ENCODE results near the gene VPS4A. TPM values are rescaled to one million over a fixed set of nuclear protein-coding genes. Genes with fewer than 3 reads are reported as not detected.

Gene VPS4A
- total and polyA plus RNA-seq, 10 of the 15 experiments (the other 5 are each of a cell fraction or from before 2014, with no cell fraction given): 5.2 to 36.3 (median 21.4) TPM

DNA sequence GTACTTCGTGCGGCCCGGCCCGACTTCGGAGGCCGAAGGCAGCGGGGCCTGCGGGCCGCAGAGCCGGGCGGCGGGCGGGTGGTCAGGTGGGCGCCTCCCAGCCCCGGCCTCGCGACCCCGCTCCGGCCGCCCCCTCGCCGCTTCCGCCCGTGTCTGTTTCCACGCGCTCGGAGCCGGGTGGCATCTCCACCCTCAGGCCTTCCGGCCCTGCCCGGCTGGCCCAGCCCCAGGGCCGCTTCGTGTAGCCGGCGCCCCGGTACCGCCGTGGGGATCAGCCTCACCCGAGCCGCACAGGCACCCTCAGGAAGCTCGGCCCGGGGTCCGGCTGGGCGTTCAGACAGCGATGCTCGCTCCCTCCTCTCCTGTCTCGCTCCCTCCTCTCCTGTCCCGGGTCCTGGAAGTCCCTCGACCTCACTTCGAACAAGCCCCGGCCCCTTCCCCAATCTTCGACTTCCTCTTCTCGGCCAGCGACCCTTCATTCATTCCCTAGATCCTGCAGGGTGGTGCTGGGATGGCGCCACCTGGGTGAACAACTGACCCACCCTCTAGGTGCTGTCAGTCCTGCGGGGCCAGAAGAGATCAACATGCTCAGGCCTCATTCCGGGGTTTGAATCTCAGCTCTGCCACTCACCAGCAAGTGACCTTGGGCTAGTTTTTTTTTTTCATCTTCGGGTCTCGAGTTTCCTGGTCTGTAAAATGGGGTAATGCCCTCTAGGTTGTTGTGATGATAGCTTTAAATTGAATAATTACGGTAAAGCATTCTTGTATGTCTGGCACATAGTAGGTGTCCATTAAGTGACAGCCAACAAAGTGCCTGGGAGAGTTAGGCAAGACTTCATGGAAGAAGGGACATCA, 610 bp downstream of the VPS4A start (continued):
- TF ChIP-seq, protein P1, sequence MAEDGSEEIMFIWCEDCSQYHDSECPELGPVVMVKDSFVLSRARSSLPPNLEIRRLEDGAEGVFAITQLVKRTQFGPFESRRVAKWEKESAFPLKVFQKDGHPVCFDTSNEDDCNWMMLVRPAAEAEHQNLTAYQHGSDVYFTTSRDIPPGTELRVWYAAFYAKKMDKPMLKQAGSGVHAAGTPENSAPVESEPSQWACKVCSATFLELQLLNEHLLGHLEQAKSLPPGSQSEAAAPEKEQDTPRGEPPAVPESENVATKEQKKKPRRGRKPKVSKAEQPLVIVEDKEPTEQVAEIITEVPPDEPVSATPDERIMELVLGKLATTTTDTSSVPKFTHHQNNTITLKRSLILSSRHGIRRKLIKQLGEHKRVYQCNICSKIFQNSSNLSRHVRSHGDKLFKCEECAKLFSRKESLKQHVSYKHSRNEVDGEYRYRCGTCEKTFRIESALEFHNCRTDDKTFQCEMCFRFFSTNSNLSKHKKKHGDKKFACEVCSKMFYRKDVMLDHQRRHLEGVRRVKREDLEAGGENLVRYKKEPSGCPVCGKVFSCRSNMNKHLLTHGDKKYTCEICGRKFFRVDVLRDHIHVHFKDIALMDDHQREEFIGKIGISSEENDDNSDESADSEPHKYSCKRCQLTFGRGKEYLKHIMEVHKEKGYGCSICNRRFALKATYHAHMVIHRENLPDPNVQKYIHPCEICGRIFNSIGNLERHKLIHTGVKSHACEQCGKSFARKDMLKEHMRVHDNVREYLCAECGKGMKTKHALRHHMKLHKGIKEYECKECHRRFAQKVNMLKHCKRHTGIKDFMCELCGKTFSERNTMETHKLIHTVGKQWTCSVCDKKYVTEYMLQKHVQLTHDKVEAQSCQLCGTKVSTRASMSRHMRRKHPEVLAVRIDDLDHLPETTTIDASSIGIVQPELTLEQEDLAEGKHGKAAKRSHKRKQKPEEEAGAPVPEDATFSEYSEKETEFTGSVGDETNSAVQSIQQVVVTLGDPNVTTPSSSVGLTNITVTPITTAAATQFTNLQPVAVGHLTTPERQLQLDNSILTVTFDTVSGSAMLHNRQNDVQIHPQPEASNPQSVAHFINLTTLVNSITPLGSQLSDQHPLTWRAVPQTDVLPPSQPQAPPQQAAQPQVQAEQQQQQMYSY (CRISPR knock-in tag; IDR thresholded peaks at IDR 0.05): no peak
- TF ChIP-seq TBL1XR1 (IDR thresholded peaks at IDR 0.05; ENCODE audit: low read depth, low read length) (no peak), HDAC6 (IDR thresholded peaks at IDR 0.05; ENCODE audit: unreplicated experiment) (no peak), STAT1 (conservative IDR thresholded peaks at IDR 0.05) (no peak), TCF7 (IDR thresholded peaks at IDR 0.05; ENCODE audit: borderline replicate concordance) (no peak), POLR2A (IDR thresholded peaks at IDR 0.05; ENCODE audit: low read depth, low read length) (no peak), SUPT20H (IDR thresholded peaks at IDR 0.05; ENCODE audit: borderline replicate concordance, control insufficient read depth, low read depth, low read length) (no peak), SUZ12 (IDR thresholded peaks at IDR 0.05; ENCODE audit: unreplicated experiment) (no peak)
- TF ChIP-seq, protein P2, sequence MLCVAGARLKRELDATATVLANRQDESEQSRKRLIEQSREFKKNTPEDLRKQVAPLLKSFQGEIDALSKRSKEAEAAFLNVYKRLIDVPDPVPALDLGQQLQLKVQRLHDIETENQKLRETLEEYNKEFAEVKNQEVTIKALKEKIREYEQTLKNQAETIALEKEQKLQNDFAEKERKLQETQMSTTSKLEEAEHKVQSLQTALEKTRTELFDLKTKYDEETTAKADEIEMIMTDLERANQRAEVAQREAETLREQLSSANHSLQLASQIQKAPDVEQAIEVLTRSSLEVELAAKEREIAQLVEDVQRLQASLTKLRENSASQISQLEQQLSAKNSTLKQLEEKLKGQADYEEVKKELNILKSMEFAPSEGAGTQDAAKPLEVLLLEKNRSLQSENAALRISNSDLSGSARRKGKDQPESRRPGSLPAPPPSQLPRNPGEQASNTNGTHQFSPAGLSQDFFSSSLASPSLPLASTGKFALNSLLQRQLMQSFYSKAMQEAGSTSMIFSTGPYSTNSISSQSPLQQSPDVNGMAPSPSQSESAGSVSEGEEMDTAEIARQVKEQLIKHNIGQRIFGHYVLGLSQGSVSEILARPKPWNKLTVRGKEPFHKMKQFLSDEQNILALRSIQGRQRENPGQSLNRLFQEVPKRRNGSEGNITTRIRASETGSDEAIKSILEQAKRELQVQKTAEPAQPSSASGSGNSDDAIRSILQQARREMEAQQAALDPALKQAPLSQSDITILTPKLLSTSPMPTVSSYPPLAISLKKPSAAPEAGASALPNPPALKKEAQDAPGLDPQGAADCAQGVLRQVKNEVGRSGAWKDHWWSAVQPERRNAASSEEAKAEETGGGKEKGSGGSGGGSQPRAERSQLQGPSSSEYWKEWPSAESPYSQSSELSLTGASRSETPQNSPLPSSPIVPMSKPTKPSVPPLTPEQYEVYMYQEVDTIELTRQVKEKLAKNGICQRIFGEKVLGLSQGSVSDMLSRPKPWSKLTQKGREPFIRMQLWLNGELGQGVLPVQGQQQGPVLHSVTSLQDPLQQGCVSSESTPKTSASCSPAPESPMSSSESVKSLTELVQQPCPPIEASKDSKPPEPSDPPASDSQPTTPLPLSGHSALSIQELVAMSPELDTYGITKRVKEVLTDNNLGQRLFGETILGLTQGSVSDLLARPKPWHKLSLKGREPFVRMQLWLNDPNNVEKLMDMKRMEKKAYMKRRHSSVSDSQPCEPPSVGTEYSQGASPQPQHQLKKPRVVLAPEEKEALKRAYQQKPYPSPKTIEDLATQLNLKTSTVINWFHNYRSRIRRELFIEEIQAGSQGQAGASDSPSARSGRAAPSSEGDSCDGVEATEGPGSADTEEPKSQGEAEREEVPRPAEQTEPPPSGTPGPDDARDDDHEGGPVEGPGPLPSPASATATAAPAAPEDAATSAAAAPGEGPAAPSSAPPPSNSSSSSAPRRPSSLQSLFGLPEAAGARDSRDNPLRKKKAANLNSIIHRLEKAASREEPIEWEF (IDR thresholded peaks at IDR 0.05; ENCODE audit: insufficient replicate concordance, low read depth, low read length): no peak

Data from GM12878 (cell line).